ENCODE data around the gene CTDSP1.

CTDSP1 gene

GRCh38 chr2:218369330-218369729 is 30.3 kb upstream of the CTDSP1 start:
- H3F3A ChIP-seq (ENCODE audit: insufficient read depth, low read length), result peaks cover 4% of the 10 kb centered on the region; the same call in 1 of the 2 replicates
- H3K9me3 ChIP-seq (replicated peaks; ENCODE audit: insufficient read depth, low read length), result no peaks in the 10 kb centered on the region
- no peak for TF ChIP-seq CTCF (IDR thresholded peaks at IDR 0.05; ENCODE audit: low read length)
- TF ChIP-seq EZH2phosphoT487 (IDR thresholded peaks at IDR 0.05; ENCODE audit: low read length), result no peak
- no peak for TF ChIP-seq EZH2 (optimal IDR thresholded peaks at IDR 0.05; ENCODE audit: low read depth, low read length)
- H3K79me2 ChIP-seq (ENCODE audit: low read length), result no peaks in the 10 kb centered on the region
- H3K9ac ChIP-seq (ENCODE audit: low read length), result no peak overlapping the region
- H3K27ac ChIP-seq (ENCODE audit: low read length), result no peak overlapping the region
- H3K27me3 ChIP-seq (replicated peaks; ENCODE audit: insufficient read depth, low read length), result no peaks in the 10 kb centered on the region
- no peaks in the 10 kb centered on the region for H4K20me1 ChIP-seq (ENCODE audit: insufficient read depth, low read length)
- no peak for DNase-seq
- no peaks in the 10 kb centered on the region for H3K36me3 ChIP-seq (replicated peaks; ENCODE audit: insufficient read depth, low read length)
- no peaks in the 10 kb centered on the region for H3K4me1 ChIP-seq (ENCODE audit: low read length)
- H3K9me2 ChIP-seq (replicated peaks; ENCODE audit: insufficient read depth, low read length), result no peaks in the 10 kb centered on the region
- no peak overlapping the region for H3K4me3 ChIP-seq (ENCODE audit: low read length)
- no peak overlapping the region for H3K4me2 ChIP-seq (ENCODE audit: low read depth, low read length)
- H2AFZ ChIP-seq (ENCODE audit: low read length), result no peak overlapping the region

- TF ChIP-seq EZH2phosphoT487 (IDR thresholded peaks at IDR 0.05; ENCODE audit: low read length), result no peak
- no peak for TF ChIP-seq CTCF (IDR thresholded peaks at IDR 0.05; ENCODE audit: low read length)
- no peak for TF ChIP-seq EZH2 (optimal IDR thresholded peaks at IDR 0.05; ENCODE audit: low read depth, low read length)
- Histone ChIP-seq H3K27ac (ENCODE audit: low read length) (no peak overlapping the region), H3F3A (ENCODE audit: insufficient read depth, low read length) (peaks cover 4% of the 10 kb centered on the region; the same call in 1 of the 2 replicates), H3K36me3 (replicated peaks; ENCODE audit: insufficient read depth, low read length) (no peaks in the 10 kb centered on the region), H3K27me3 (replicated peaks; ENCODE audit: insufficient read depth, low read length) (no peaks in the 10 kb centered on the region), H3K4me1 (ENCODE audit: low read length) (no peaks in the 10 kb centered on the region), H3K79me2 (ENCODE audit: low read length) (no peaks in the 10 kb centered on the region), H3K4me3 (ENCODE audit: low read length) (no peak overlapping the region), H3K9ac (ENCODE audit: low read length) (no peak overlapping the region), H3K4me2 (ENCODE audit: low read depth, low read length) (no peak overlapping the region), H4K20me1 (ENCODE audit: insufficient read depth, low read length) (no peaks in the 10 kb centered on the region), H2AFZ (ENCODE audit: low read length) (no peak overlapping the region), H3K9me2 (replicated peaks; ENCODE audit: insufficient read depth, low read length) (no peaks in the 10 kb centered on the region), H3K9me3 (replicated peaks; ENCODE audit: insufficient read depth, low read length) (no peaks in the 10 kb centered on the region)
- no peak for DNase-seq
These were observed 29.1 kb upstream of the CTDSP1 start for GRCh38 chr2:218370410-218371063.

DNA sequence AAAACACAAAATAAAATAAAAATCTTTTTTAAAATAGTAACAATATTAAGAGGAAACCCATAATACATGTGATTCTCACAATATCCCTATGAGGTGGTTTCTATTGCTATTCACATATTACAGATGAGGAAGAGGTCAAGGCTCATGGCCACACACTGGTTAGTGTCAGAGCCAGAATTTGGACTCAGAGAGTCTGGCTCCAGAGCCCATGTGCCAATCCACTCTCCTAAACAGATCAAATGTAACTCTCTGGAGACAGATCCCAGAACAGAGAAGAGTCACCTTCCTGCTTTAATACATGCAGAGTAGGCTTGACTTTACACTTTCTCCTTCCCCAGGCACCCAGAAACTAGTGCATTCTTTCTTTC is 27.7 kb upstream of the CTDSP1 start:
- Histone ChIP-seq H3F3A (ENCODE audit: insufficient read depth, low read length) (peaks cover 4% of the 10 kb centered on the region; the same call in 1 of the 2 replicates), H3K36me3 (replicated peaks; ENCODE audit: insufficient read depth, low read length) (no peaks in the 10 kb centered on the region), H3K4me3 (ENCODE audit: low read length) (no peak overlapping the region), H3K79me2 (ENCODE audit: low read length) (no peaks in the 10 kb centered on the region), H2AFZ (ENCODE audit: low read length) (no peak overlapping the region), H3K27ac (ENCODE audit: low read length) (no peak overlapping the region), H3K9me3 (replicated peaks; ENCODE audit: insufficient read depth, low read length) (no peaks in the 10 kb centered on the region), H3K9ac (ENCODE audit: low read length) (no peak overlapping the region), H4K20me1 (ENCODE audit: insufficient read depth, low read length) (no peaks in the 10 kb centered on the region), H3K4me1 (ENCODE audit: low read length) (no peaks in the 10 kb centered on the region), H3K9me2 (replicated peaks; ENCODE audit: insufficient read depth, low read length) (no peaks in the 10 kb centered on the region), H3K27me3 (replicated peaks; ENCODE audit: insufficient read depth, low read length) (no peaks in the 10 kb centered on the region), H3K4me2 (ENCODE audit: low read depth, low read length) (no peak overlapping the region)
- TF ChIP-seq EZH2phosphoT487 (IDR thresholded peaks at IDR 0.05; ENCODE audit: low read length), result no peak
- DNase-seq, result no peak

GRCh38 chr2:218374795-218375194 is 24.9 kb upstream of the CTDSP1 start:
- no peak overlapping the region for H3K4me2 ChIP-seq (ENCODE audit: low read depth, low read length)
- H3K9me2 ChIP-seq (replicated peaks; ENCODE audit: insufficient read depth, low read length), result no peaks in the 10 kb centered on the region
- no peaks in the 10 kb centered on the region for H4K20me1 ChIP-seq (ENCODE audit: insufficient read depth, low read length)
- DNase-seq, result no peak
- H2AFZ ChIP-seq (ENCODE audit: low read length), result no peak overlapping the region
- no peaks in the 10 kb centered on the region for H3K79me2 ChIP-seq (ENCODE audit: low read length)
- no peaks in the 10 kb centered on the region for H3K9me3 ChIP-seq (replicated peaks; ENCODE audit: insufficient read depth, low read length)
- H3K4me1 ChIP-seq (ENCODE audit: low read length), result no peaks in the 10 kb centered on the region
- H3K27me3 ChIP-seq (replicated peaks; ENCODE audit: insufficient read depth, low read length), result no peaks in the 10 kb centered on the region
- H3K36me3 ChIP-seq (replicated peaks; ENCODE audit: insufficient read depth, low read length), result no peaks in the 10 kb centered on the region
- H3K4me3 ChIP-seq (ENCODE audit: low read length), result no peak overlapping the region
- no peak overlapping the region for H3K27ac ChIP-seq (ENCODE audit: low read length)
- no peak overlapping the region for H3K9ac ChIP-seq (ENCODE audit: low read length)
- no peaks in the 10 kb centered on the region for H3F3A ChIP-seq (ENCODE audit: insufficient read depth, low read length)
- TF ChIP-seq EZH2 (optimal IDR thresholded peaks at IDR 0.05; ENCODE audit: low read depth, low read length), result no peak
- TF ChIP-seq CTCF (IDR thresholded peaks at IDR 0.05; ENCODE audit: low read length), result no peak
- no peak for TF ChIP-seq EZH2phosphoT487 (IDR thresholded peaks at IDR 0.05; ENCODE audit: low read length)
